Superior temporal gyrus (tissue), 1 donor: ENCODE measurements around the gene SLC26A2.

Source experiments
- DNase-seq: peaks from one replicate; pipeline ENCODE4 v3.0.0-alpha.2; 2016; ENCODE audit errors: extremely low spot score

Gene SLC26A2

GRCh38 chr5:149961957-149962409 lies 1.4 kb downstream of the SLC26A2 start:
- peak; percentile 70 for DNase-seq

- DNase-seq = no peak
These were observed 2.2 kb downstream of the SLC26A2 start for GRCh38 chr5:149962601-149963300.

GRCh38 chr5:149963729-149964128 lies 3.2 kb downstream of the SLC26A2 start:
- no peak for DNase-seq

- DNase-seq = no peak
These were observed 6.4 kb downstream of the SLC26A2 start for GRCh38 chr5:149966946-149967345.

GRCh38 chr5:149969181-149969930 lies 8.8 kb downstream of the SLC26A2 start:
- DNase-seq = no peak

- DNase-seq = no peak
These were observed 14.9 kb downstream of the SLC26A2 start for GRCh38 chr5:149975409-149975808.

GRCh38 chr5:149979896-149980295 lies 19.3 kb downstream of the SLC26A2 start:
- no peak for DNase-seq

GRCh38 chr5:149981206-149981605 lies 20.6 kb downstream of the SLC26A2 start:
- no peak for DNase-seq

- no peak for DNase-seq
These were observed 21.9 kb downstream of the SLC26A2 start for GRCh38 chr5:149982505-149982904.

GRCh38 chr5:149988126-149988525 lies 27.6 kb downstream of the SLC26A2 start:
- no peak for DNase-seq

- DNase-seq = peak; percentile 91
These were observed 30.2 kb downstream of the SLC26A2 start for GRCh38 chr5:149990518-149991376.

- DNase-seq = no peak
These were observed 32.9 kb downstream of the SLC26A2 start for GRCh38 chr5:149993471-149993870.

GRCh38 chr5:149995385-149996204 lies 35.0 kb downstream of the SLC26A2 start:
- peak; percentile 81 for DNase-seq

- DNase-seq = no peak
These were observed 35.8 kb downstream of the SLC26A2 start for GRCh38 chr5:149996205-149996890.

- DNase-seq = no peak
These were observed 37.7 kb downstream of the SLC26A2 start for GRCh38 chr5:149998281-149998680.

- no peak for DNase-seq
These were observed 38.8 kb downstream of the SLC26A2 start for GRCh38 chr5:149999359-149999758.

GRCh38 chr5:149999866-150000255 lies 39.3 kb downstream of the SLC26A2 start:
- no peak for DNase-seq

GRCh38 chr5:150000256-150000989 lies 39.9 kb downstream of the SLC26A2 start, which contains the start of the genes HMGXB3 and TIGD6:
HMGXB3 (plus strand) TSS chr5:150000739; CDS start chr5:150004853, 4,114 bp downstream.
TIGD6 (minus strand) TSS chr5:150000654; CDS start chr5:149996348, 4,306 bp downstream.
- DNase-seq = peak; percentile 91

- DNase-seq = no peak
These were observed 40.6 kb downstream of the SLC26A2 start for GRCh38 chr5:150000990-150001659.
